HT-29 (cell line): ENCODE data around the gene XG. TPM values are rescaled to one million over a fixed set of nuclear protein-coding genes. Genes with fewer than 3 reads are reported as not detected.
"Not testable (repeated sequence)": the region's sequence is repeated elsewhere in the genome, so short reads cannot be mapped to it uniquely, and the experiment has no call there.

Experiments
- DNase-seq: peaks from one replicate; pipeline ENCODE4 v3.0.0-alpha.2; 2015; ENCODE audit warnings: low spot score
- total RNA-seq: library from RNA; depleted of rRNA; stranded (reverse); fragments of >200 nt; shearing (Covaris generic); gene quantifications from 2 replicates; pipeline ENCODE4 v1.2.3, GENCODE V29; 2014; rRNA removed

Gene XG, protein sequence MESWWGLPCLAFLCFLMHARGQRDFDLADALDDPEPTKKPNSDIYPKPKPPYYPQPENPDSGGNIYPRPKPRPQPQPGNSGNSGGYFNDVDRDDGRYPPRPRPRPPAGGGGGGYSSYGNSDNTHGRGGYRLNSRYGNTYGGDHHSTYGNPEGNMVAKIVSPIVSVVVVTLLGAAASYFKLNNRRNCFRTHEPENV
- not detected in 2 replicates for total RNA-seq

DNA sequence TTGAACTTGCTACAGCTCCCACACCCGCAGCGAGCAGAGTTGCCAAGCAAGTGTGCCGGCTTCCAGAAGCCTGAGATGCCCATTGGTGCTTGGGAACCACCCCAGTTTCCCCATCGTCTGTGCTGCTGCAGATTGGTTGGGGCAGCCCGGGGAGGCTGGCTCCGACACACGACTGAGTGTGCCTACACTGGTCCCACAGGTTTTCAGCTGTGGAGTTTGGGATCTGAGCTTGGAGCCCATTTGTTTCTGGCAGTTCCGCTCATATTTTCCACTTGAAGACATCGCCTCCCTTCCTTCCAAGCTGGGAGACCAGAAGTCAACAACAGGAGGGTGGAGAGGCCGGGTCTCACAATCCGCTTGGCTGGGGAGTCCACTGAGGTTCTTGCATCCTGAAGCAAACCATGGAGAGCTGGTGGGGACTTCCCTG, at the start of gene XG:
TSS of gene XG (plus strand) at position 167 of the 427 bp plus-strand sequence. CDS start at position 402, 235 bp downstream.
- DNase-seq = not testable (repeated sequence)

DNA sequence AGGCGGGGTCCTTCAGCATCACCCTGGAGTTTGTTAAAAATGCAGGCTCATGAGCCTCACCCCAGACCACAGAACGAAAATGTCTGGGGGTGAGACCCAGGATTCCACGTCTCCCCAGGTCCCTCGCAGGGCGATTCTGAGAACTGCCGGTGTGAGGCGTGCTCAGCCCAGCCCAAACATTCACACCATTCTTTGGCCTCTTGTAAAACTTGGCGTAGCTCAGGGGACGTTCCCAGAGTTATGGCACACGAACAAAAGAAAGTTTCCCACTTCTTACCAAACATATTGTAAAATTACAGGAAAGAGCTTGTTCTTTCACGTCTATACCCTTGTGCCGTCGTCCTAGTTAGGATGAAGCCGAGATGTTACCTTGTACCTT, 47.9 kb upstream of the XG start:
- no peak for DNase-seq

DNA sequence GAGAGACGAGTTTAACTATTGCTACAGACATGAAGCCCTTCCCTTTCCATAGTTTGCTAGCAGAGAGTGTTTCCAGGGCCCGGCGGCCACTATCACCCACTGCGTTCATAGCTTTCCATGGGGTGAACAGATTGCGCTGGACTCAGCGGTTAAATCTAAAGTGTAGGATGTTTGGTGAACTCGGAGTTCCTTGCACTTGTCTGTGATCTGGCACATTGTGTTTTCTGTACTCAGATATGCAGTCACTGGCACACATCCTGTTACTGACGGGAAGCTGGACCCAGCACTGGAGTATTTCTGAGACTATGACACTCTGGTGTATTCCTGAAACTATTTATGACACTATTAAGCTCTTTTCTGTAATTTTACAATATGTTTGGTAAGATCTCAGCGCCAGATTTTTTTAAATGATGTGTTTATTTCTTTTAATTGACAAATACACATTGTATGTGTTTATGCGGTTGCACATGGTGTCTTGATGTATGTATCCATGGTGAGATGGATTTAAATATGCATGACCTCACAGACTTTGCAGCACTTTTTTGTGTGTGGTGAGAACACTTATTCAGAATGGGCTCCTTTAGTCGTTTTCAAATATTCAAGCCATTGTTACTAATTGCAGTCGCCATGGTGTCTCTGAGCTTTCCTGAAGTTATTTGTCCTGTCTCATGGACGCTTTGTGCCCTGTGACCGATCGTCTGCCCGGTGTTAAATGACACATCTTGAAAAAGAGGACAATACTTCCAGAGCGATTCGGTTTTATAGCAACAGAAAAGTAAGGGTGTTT, 46.6 kb upstream of the XG start:
- no peak for DNase-seq

DNA sequence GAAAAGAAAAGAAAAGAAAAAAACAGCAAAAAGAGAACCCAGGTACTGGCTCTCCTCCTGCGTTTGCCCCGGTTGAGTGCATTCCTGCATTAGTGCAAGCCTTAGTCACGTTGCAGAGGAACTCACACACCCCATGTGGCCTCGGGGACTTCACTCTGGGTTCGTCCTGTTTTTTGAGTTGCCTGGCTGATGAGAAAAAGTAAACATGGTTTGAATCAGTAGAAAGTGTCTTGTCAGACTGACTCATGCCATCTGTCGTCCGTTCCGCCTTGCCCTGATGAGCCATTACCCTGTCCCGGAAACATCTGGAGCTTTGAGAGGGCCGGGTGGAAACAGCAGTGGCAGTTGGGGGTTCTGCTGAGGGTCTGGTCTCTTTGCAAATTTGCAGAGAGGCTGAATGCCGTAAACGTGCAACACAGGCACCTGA, 44.5 kb upstream of the XG start:
- DNase-seq = no peak

DNA sequence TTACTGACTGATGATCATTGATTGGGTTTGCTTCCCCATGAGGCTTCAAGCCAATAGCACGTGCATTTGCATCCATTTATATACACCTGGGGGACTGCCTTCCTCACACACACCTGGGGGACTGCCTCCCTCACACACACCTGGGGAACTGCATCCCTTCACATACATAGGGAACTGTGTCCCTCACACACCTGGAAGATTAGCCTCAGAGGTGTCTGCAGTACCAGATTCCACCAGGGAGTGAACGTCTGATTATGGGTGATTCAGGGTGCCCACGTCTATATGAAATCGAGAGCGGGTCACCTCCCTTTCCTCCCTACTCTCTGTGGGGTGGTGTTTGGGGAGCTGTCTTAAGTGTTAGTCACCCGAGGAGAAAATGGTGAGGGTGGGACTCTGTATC, 43.8 kb upstream of the XG start:
- DNase-seq = no peak

DNA sequence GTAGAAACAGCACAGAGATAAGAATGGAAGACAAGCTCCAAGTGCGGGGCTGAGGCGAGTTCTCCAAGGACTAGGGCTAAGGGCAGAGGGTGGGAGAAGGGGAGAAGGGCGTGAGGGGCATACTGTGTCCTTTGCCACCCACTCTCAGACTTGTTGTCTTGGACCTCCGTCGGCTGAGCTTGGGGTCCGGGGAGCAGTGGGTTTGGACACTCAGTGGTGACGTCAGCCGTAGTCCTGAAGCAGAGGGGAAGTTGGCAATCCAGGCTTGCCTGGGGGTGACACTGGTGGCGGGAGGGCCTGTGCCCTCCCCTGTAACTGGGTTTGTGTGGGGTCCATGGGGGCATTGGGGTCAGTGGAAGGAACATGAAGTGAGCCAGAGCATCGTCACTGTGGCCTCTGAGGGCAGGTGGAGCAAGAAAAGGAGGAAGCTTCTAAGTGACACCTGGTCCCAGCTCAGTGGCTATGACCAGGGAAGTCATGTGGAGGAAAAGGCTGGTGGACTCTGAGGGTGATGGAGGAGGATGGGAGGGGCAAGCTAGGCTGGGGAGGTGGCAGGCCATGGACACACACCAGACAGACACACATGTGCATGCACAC, 43.1 kb upstream of the XG start:
- no peak for DNase-seq

DNA sequence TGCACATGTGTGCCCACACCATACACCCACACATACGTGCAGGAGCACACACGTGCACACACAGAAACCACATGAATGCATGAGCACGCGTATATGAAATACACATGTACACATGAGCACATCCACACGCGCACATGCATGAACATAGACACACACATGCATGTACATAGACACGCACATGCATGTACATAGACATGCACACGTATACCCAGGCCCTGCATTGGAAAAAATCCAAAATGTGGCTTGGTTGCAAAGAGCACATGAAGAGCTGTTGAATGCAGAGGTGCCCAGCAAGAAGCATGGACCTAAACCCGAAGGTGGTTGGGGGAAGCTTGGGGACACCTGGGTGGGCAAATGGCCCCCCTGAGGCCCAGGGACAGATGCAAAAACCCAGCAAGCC, 42.3 kb upstream of the XG start:
- DNase-seq = no peak

DNA sequence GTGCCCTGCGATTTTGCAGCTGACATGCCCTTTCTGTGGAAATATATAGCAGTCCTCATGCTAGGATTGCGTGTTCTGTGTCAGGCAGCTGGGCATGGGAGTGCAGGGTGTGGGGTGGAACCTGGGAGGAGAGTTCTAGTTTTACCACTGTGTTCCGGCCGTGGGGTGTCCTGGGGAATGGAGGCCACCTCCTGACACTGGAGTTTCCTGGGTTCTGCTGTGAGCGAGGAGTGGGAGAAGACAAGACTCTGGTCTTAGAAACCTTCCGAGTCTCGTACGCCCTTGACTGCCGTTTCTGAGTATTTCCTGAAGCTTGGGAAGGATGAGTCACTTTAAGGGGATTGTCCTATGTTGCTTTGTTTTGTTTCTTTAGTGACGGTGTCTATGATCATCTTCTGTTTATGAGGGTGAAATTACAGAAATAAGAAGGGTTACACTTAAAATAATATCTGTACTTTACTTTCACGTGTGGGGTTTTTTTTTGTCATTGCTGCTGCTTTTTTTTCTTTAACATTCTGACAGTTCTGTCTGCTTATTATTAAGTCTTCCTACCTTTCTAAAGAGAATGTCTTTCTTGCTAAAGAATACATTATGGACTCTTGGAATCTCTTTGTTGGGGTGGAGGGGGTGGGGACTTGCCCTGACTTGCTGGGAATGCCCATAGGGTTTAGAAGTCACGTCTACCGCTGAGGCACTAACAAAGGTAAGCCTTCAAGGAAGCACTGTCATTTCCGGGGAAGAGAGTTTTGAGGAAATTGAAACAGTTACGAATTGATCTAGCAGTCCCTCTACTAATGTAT, 41.6 kb upstream of the XG start:
- peak; percentile 40 for DNase-seq

DNA sequence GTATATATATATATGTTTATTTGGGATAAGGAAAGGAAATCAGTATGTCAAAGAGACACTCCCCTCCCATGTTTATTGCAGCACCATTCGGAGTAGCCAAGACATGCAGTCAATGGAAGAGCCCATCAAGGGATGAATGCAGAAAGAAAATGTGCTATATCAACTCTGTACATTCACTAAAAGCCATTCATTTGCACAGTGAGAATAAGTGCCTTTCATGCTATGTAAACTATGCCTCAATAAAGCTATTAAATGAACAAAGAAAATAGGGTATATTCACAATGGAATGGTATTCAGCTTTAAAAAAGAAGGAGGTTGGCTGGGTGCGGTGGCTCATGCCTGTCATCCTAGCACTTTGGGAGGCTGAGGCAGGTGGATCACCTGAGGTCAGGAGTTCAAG, 40.4 kb upstream of the XG start:
- no peak for DNase-seq

DNA sequence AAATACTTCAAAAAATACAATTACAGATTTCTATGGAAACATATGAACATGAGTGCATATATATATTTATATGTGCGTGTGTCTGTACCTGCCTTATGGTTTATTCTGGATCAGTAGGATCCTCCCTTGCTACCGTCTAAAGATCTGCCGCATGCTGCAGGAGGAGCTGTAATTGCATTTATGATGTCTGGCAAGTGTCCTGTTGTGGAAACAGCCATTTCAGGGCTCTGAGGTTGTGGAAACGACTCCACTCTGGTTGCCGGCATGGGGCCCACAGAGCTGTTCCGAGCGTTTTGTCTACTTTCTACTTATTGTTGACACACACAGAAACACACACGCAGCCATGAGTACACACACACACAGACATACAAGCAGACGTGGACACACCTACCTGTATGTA, 39.4 kb upstream of the XG start:
- DNase-seq = no peak

DNA sequence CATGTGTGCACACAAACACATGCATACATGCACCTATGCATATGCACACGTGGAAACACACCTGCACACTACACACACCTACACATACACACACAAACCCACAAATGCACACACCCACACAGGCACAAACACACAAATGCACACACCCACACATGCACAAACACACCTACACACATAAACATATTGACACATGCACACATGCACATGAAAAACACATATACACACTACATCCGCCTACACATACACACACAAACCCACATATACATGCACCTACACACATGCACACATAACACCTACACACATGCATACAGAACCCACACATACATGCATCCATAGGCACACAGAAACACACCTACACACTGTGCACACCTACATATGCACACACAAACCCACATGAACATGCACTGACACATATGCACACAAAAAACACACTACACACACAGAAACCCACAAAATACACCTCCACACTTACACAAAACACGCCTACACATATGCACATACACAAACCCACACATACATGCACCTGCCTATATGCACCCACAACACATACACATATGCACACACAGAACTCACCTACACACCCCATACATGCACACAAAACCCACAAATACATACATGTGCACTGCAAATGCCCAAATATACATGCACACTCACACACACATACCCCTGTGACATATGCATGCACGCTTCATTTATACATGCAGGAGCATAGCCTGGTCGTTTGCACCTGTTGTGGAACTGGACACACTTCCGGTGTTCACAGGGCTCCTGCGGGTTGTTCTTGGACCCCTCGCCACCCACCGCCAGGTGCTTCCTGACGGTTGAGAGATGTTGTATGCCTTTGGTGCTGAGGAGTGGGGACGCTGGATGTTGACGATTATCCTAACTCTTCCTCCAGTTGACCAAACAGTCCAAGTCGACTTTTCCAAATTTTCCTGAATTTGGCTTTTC, 38.7 kb upstream of the XG start:
- DNase-seq = no peak

DNA sequence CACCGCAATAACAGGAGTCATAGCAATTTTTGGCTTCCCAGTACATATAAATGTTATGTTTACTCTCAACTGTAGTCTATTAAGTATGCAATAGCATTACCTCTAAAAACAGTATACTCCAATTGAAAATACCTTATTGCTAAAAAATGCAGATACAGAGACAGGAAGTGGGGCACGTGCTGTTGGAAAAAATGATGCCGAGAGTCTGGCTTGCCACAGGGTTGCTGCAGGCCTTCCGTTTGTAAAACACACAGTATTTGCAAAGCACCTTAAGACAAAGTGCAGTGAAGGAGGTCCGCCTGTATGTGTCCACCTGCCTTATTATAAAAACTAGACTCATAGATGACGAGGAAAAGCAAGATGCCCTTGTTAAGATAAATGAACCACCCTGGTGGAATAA, 37.3 kb upstream of the XG start:
- DNase-seq = no peak

DNA sequence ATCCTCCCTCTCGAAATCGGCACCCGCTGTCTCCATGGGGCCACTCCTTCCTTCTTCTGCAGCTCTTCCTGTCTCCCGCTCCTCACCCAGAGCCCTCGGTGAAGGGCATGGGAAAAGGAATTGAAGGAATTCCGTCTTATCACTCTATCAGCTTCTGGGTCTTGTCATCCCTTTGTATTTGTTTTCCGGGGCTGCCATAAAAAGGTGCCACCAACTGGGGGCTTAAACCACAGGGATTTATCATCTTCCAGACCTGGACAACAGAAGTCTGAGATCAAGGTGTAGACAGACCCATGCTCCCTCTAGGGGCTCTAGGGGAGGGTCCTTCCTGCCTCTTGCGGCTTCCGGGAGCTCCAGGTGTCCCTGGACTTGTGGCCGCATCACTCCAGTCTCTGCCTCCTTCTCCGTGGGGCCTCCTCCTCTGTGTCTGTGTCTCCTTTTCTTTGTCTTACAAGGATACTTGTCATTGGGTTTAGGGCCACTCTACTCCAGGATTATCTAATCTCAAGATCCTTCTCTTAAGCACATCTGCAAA, 36.7 kb upstream of the XG start:
- no peak for DNase-seq

DNA sequence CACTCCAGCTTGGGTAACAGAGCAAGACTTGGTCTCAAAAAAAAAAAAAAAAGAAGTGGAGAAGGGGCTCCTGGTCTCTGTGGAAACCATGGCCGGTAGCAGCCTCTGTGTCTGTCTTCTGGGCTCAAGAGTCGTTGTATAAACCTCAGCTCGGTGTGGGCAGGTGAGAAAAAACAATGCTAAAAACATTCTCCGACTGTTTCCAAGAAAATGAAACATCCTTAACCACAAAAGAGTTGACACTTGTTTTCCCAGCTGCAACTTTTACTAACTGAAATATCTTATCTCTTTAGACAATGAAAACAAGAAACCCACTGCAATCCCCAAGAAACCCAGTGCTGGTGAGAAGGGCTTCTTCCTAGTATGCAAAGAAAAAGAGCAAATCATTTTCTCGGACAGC, 34.5 kb upstream of the XG start:
- DNase-seq = no peak

DNA sequence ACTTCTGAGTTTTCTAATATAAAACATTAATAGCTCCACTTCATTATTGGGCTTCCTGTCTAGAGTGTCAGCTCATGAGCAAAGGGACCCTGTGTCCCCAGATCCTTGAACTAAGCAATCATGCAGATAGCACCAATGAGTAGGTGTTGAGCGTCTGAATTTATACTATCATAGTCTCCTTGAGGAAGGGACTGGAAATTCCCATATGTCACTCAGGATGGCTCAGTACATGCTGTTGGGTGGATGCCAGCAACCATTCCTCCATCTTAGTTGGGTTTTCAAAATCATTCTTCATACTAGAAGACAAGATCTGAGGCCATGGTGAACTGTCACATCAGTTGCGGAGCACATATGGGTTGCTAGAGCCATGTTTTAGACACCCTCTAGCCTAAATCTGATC, 33.0 kb upstream of the XG start:
- DNase-seq = no peak

DNA sequence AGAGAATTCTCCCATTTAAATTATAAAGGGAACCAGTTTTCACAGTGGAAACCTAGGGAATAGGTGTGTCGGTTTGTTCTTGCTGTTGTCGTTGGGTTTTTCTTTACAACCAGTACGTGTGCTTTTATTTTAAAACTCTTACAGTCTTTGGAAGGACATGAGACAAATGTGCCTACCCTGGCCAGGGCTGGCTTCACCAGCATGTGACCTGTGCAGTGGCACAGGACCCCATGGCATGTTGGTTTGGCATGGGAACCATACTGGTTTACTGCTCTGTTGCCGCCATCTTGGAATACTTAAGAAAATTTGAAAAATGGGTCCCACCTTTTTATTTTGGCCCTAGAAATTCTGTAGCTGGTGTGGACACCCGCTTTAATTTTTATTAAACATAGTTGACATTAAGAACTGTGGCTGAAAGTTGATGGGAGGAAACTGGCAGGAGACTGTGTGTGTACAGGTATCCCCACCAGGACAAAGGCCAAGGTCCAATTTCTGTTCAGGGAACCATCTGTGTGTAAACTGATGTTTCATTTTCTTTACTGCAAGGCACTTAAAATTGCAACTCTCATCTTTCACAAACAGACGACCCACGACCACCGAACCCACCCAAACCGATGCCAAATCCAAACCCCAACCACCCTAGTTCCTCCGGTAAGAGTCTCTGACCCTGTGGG, 31.9 kb upstream of the XG start:
- DNase-seq = no peak

DNA sequence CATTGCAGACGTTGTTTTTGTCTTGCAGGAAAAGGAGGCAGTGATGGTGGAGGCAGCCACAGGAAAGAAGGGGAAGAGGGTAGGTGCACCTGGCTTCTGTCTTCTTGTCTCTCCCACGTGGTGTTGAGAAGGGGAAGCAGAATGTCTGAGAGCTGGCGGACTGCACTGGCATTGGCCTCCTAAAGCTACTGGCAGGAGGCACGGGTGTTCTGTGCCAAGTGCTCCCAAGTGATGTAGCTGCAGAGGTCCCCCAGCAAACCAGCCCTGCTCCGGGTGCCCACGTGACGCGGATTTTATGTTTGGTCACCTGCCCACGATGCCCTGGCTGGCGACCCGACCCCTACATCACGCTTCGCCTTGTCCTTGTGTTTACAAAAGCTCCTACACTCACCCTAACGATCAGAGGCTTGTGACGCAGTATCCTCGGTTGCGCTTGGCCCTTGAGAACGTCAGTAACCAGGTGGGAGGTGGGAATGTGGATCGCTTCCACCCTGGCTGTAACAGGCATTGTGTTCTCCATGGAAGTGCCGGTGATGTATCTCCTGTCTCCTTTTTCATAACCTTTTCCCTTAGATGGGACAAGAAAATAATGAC, 28.5 kb upstream of the XG start:
- no peak for DNase-seq

DNA sequence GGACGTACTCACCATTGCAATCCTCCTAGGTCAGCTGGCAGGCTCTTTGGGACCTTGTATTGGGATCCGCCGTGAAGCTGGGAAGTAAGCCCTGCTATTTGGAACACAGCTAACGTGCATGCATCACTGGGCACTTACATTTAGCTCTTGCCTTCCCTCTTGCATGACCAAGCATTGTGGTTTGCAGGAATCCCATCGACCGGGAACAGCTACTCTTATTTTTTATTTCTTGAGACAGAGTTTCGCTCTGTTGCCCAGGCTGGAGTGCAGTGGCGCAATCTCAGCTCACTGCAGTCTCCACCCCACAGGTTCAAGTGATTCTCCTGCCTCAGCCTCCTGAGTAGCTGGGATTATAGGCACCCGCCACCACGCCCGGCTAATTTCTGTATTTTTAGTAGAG, 24.6 kb upstream of the XG start:
- not testable (repeated sequence) for DNase-seq

DNA sequence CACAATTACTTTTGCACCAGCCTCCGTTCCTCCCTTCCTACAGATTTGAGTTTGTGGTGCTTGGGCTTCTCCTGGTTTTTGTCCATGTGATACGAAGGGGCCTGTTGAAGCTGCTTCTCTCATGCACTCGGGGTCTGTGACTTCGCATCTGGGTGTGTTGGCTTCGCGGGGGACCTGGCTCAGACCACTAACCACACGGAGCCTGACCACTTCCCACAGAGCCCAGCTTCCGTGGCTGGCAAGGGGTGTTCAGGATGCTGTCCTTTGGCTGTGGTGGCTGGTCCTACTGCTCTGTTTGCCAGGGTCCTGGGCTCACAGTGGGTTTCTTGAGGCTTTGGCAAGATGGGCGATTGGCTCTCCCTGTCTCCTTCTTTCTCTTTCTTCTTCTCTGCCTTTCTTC, 19.8 kb upstream of the XG start:
- DNase-seq = no peak

DNA sequence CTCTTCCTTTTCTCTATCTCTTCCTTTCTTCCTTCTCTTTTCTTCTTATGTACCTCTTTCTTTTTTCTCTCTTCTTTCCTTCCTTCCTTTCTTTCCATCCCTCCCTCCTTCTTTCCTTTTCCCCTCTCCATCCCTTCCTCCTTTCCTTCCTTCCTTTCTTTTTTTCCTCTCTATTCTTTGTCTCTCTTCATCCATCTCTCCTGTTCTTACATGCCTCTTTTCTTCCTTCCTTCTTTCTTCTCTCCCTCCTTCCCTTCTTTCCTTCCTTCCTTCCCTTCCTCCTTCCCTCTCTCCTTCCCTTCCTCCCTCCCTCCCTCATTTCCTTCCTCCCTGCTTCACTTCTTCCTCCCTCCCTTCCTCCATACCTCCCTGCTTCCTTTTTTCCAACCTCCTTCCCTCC, 19.2 kb upstream of the XG start:
- DNase-seq = no peak
